Adrenal gland (tissue), 5 donors: Measurements from ENCODE around the gene ARHGAP21.

Experiments
- POLR2A ChIP-seq, 2 donors: fragments of 450-650 bp; IDR thresholded peaks; one replicate each; pipeline ENCODE4 v1.6.1; 2017; ENCODE audit warnings: antibody characterized with exemption in 2 of 2, mild to moderate bottlenecking in 2 of 2, moderate library complexity in 1 of 2
- TF ChIP-seq, protein P1 (sequence below), 6 experiments: fragments of 450-650 bp in 4 of 6; fragments of 200-600 bp in 2 of 6; sonication (generic) in 1 of 6; IDR thresholded peaks; 1 replicate in 5 of 6; 2 replicates in 1 of 6; pipeline versions ENCODE4 v1.5.1 to v1.8.0; 2016 to 2021; ENCODE audit warnings: antibody characterized with exemption in 6 of 6, mild to moderate bottlenecking in 2 of 6, moderate library complexity in 1 of 6
- donor health status: DM: no; HTN: no; CAD: no.

- TF ChIP-seq, protein P1, sequence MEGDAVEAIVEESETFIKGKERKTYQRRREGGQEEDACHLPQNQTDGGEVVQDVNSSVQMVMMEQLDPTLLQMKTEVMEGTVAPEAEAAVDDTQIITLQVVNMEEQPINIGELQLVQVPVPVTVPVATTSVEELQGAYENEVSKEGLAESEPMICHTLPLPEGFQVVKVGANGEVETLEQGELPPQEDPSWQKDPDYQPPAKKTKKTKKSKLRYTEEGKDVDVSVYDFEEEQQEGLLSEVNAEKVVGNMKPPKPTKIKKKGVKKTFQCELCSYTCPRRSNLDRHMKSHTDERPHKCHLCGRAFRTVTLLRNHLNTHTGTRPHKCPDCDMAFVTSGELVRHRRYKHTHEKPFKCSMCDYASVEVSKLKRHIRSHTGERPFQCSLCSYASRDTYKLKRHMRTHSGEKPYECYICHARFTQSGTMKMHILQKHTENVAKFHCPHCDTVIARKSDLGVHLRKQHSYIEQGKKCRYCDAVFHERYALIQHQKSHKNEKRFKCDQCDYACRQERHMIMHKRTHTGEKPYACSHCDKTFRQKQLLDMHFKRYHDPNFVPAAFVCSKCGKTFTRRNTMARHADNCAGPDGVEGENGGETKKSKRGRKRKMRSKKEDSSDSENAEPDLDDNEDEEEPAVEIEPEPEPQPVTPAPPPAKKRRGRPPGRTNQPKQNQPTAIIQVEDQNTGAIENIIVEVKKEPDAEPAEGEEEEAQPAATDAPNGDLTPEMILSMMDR (IDR thresholded peaks at IDR 0.05), result no peak
- TF ChIP-seq POLR2A (IDR thresholded peaks at IDR 0.05), result no peak
Observed at GRCh38 chr10:24730811-24731210, 7.1 kb upstream of the ARHGAP21 start.
